Parathyroid adenoma (tissue), 2 donors: ENCODE results near the gene SPRYD3.

Experiments used
- H2AFZ ChIP-seq: fragments of 300-600 bp; sonication (generic); one replicate; pipeline ENCODE4 v1.7.0; 2017; ENCODE audit warnings: antibody characterized with exemption, mild to moderate bottlenecking
- H3K27ac ChIP-seq: fragments of 300-600 bp; sonication (generic); one replicate; pipeline ENCODE4 v1.7.0; 2017
- H3K27me3 ChIP-seq: fragments of 300-600 bp; sonication (generic); one replicate; pipeline ENCODE4 v1.7.0; 2017; ENCODE audit warnings: low read length; ENCODE audit not compliant: control insufficient read depth, insufficient read depth
- H3K36me3 ChIP-seq: fragments of 300-600 bp; sonication (generic); one replicate; pipeline ENCODE4 v1.7.0; 2017; ENCODE audit warnings: low read length; ENCODE audit not compliant: control insufficient read depth, insufficient read depth
- H3K4me1 ChIP-seq: fragments of 300-600 bp; sonication (generic); one replicate; pipeline ENCODE4 v1.7.0; 2017; ENCODE audit warnings: control low read depth
- H3K4me2 ChIP-seq: fragments of 300-600 bp; sonication (generic); one replicate; pipeline ENCODE4 v1.7.0; 2017; ENCODE audit warnings: low read length
- H3K4me3 ChIP-seq: fragments of 300-600 bp; sonication (generic); one replicate; pipeline ENCODE4 v1.7.0; 2017; ENCODE audit warnings: low read depth, low read length
- H3K79me2 ChIP-seq: fragments of 300-600 bp; sonication (generic); one replicate; pipeline ENCODE4 v1.7.0; 2017; ENCODE audit warnings: control low read depth
- H3K9ac ChIP-seq: fragments of 300-600 bp; sonication (generic); one replicate; pipeline ENCODE4 v1.7.0; 2017; ENCODE audit warnings: mild to moderate bottlenecking
- H3K9me3 ChIP-seq: fragments of 300-600 bp; sonication (generic); one replicate; pipeline ENCODE4 v1.7.0; 2017; ENCODE audit warnings: low read length; ENCODE audit not compliant: control insufficient read depth
- TF ChIP-seq, protein P1 (sequence below): fragments of 300-600 bp; sonication (generic); IDR thresholded peaks from one replicate; pipeline ENCODE4 v1.7.0; 2017; ENCODE audit warnings: antibody characterized with exemption, mild to moderate bottlenecking
- donor health status: primary hyperparathyroidism.

SPRYD3 gene

DNA sequence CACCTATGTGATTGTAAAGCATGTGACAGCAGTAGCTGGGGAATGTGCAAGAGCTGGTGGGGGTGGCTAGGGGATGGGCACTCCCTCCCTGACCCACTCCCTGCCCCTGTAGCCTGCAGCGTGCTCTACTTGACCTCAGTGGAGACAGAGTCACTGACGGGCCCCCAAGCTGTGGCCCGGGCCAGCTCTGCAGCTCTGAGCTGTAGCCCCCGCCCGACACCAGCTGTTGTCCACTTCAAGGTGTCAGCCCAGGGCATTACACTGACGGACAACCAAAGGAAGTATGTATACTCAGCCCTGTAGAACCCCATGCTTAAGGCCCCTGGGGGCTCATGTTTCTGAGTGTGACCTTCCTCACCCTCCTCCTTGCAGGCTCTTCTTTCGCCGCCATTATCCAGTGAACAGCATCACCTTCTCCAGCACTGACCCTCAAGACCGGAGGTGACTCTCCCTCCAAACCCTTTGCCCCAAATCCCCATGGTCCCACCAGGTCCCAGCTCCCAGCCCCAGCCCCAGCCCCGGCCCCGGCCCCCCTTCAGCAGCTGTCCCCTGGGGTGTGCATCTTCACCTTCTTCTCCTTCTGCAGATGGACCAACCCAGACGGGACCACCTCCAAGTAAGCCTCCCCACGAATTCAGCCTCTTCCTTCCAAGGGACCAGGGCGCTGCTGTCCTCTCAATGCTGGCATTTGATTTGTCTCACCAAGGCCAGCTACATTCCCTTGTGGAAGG lies 16.0 kb downstream of the SPRYD3 start:
- Histone ChIP-seq H3K9me3 (no peaks in the 10 kb centered on the region), H3K36me3 (no peaks in the 10 kb centered on the region), H3K4me1 (peaks cover 24% of the 10 kb centered on the region), H2AFZ (no peak overlapping the region), H3K79me2 (no peaks in the 10 kb centered on the region), H3K4me2 (no peak overlapping the region), H3K4me3 (no peak overlapping the region), H3K27me3 (no peaks in the 10 kb centered on the region), H3K9ac (no peak overlapping the region), H3K27ac (no peak overlapping the region)
- TF ChIP-seq, protein P1, sequence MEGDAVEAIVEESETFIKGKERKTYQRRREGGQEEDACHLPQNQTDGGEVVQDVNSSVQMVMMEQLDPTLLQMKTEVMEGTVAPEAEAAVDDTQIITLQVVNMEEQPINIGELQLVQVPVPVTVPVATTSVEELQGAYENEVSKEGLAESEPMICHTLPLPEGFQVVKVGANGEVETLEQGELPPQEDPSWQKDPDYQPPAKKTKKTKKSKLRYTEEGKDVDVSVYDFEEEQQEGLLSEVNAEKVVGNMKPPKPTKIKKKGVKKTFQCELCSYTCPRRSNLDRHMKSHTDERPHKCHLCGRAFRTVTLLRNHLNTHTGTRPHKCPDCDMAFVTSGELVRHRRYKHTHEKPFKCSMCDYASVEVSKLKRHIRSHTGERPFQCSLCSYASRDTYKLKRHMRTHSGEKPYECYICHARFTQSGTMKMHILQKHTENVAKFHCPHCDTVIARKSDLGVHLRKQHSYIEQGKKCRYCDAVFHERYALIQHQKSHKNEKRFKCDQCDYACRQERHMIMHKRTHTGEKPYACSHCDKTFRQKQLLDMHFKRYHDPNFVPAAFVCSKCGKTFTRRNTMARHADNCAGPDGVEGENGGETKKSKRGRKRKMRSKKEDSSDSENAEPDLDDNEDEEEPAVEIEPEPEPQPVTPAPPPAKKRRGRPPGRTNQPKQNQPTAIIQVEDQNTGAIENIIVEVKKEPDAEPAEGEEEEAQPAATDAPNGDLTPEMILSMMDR: no peak

DNA sequence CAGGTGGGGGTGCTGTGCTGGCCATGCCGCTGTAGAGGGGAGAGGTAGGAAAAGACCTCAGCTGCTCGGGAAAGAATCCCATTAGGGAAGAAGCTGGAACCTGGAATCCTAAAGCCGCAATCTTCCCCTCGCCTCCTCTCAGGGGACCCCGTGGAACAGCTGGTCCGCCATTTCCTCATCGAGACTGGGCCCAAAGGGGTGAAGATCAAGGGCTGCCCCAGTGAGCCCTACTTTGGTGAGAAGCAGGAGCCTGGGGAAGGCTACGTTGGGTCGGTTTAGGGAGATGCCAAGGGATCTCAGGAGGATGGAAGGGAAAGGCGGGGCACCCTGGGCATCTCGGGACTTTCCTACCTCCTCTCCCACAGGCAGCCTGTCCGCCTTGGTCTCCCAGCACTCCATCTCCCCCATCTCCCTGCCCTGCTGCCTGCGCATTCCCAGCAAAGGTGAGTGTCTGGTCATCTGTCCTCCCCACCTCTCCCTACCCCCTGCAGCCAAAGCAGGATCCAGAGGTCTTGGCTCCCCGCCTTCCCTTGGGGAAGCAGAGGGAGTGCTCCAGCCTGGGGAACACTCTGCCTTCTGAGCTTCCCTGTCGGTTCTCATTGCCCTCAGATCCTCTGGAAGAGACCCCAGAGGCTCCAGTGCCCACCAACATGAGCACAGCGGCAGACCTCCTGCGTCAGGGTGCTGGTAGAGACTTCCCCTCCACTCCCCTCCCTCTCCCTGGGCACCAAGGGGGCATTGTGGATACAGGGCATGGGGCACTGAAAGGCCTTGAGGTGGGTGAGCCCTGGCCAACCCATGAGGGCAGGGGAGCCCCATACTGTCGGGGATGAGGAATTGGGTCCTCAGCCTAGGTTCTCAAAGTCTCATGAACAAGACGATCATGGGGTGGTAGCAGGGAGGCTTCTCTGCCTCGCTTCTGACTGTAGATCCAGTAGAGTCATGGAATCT lies 16.9 kb downstream of the SPRYD3 start:
- Histone ChIP-seq H3K36me3 (no peaks in the 10 kb centered on the region), H3K9me3 (no peaks in the 10 kb centered on the region), H3K4me1 (peaks cover 24% of the 10 kb centered on the region), H3K27me3 (no peaks in the 10 kb centered on the region), H3K27ac (peak overlapping the region; percentile 54), H3K4me3 (no peak overlapping the region), H3K9ac (no peak overlapping the region), H2AFZ (no peak overlapping the region), H3K4me2 (peak overlapping the region; percentile 13), H3K79me2 (no peaks in the 10 kb centered on the region)
- TF ChIP-seq, protein P1: no peak

DNA sequence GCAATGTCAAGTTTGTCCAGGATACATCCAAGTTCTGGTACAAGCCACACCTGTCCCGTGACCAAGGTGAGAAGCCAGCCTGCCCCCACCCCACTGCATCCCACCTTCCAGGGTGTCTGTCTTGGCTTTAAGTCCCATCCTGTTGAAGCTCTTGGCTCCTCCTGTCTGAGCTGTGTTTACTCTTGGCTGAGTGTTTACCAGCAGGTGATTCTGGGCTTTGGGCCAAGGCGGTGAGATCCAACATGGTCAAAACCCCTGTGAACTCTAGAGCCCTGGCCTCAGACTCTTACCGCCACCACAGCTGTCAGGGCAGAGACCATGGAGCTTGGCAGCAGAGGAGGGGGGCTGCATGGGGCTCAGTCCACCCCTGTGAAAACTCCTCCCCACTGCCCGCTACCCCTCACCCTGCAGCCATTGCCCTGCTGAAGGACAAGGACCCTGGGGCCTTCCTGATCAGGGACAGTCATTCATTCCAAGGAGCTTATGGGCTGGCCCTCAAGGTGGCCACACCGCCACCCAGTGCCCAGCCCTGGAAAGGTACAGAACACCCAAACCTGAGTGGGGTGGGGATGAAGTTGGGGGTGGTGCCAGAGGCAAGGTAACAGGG lies 17.7 kb downstream of the SPRYD3 start:
- H3K79me2 ChIP-seq: no peaks in the 10 kb centered on the region
- no peak overlapping the region for H3K4me3 ChIP-seq
- H3K27ac ChIP-seq: peak overlapping the region; percentile 54
- no peaks in the 10 kb centered on the region for H3K27me3 ChIP-seq
- H3K9ac ChIP-seq: no peak overlapping the region
- TF ChIP-seq, protein P1: peak; percentile 41
- H2AFZ ChIP-seq: no peak overlapping the region
- no peaks in the 10 kb centered on the region for H3K9me3 ChIP-seq
- H3K4me1 ChIP-seq: peaks cover 23% of the 10 kb centered on the region
- no peaks in the 10 kb centered on the region for H3K36me3 ChIP-seq
- peak overlapping the region; percentile 13 for H3K4me2 ChIP-seq

DNA sequence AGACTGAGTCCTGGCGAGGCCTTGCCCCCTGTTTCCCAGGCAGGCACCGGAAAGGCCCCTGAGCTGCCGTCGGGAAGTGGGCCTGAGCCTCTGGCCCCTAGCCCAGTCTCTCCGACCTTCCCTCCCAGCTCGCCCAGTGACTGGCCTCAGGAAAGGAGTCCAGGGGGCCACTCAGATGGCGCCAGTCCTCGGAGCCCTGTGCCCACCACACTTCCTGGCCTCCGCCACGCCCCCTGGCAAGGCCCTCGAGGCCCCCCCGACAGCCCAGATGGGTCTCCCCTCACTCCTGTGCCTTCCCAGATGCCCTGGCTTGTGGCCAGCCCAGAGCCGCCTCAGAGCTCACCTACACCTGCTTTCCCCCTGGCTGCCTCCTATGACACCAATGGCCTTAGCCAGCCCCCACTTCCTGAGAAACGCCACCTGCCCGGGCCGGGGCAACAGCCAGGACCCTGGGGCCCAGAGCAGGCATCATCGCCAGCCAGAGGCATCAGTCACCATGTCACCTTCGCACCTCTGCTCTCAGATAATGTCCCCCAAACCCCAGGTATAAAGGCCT lies 18.4 kb downstream of the SPRYD3 start:
- no peak overlapping the region for H3K9ac ChIP-seq
- peak overlapping the region; percentile 13 for H3K4me2 ChIP-seq
- no peak overlapping the region for H3K4me3 ChIP-seq
- H3K27ac ChIP-seq: peak overlapping the region; percentile 54
- TF ChIP-seq, protein P1: no peak
- no peaks in the 10 kb centered on the region for H3K9me3 ChIP-seq
- no peaks in the 10 kb centered on the region for H3K79me2 ChIP-seq
- no peaks in the 10 kb centered on the region for H3K27me3 ChIP-seq
- H2AFZ ChIP-seq: no peak overlapping the region
- H3K4me1 ChIP-seq: peaks cover 18% of the 10 kb centered on the region
- H3K36me3 ChIP-seq: no peaks in the 10 kb centered on the region
